Mucosa of rectum (tissue), 2 donors: ENCODE measurements around the gene CIDEB.

Experiments
- H3K27ac ChIP-seq, 2 donors: one replicate each; pipeline ENCODE4 v1.7.0; 2013; ENCODE audit warnings: inconsistent platforms in 2 of 2, low read depth in 2 of 2, low read length in 2 of 2
- H3K27me3 ChIP-seq, 2 donors: one replicate each; pipeline ENCODE4 v1.7.0; 2013; ENCODE audit warnings: low read length in 2 of 2; ENCODE audit not compliant: control insufficient read depth in 2 of 2, insufficient read depth in 2 of 2
- H3K36me3 ChIP-seq, 2 donors: one replicate each; pipeline ENCODE4 v1.7.0; 2013; ENCODE audit warnings: low read length in 2 of 2; ENCODE audit not compliant: control insufficient read depth in 2 of 2, insufficient read depth in 2 of 2
- H3K4me1 ChIP-seq, 2 donors: one replicate each; pipeline ENCODE4 v1.7.0; 2013; ENCODE audit warnings: low read length in 2 of 2, mild to moderate bottlenecking in 1 of 2; ENCODE audit not compliant: control insufficient read depth in 2 of 2, insufficient read depth in 2 of 2
- H3K4me3 ChIP-seq, 2 donors: one replicate each; pipeline ENCODE4 v1.7.0; 2013; ENCODE audit warnings: low read length in 2 of 2
- H3K9ac ChIP-seq, 2 donors: one replicate each; pipeline ENCODE4 v1.7.0; 2013; ENCODE audit warnings: low read length in 2 of 2, low read depth in 1 of 2, mild to moderate bottlenecking in 1 of 2
- H3K9me3 ChIP-seq, 2 donors: one replicate each; pipeline ENCODE4 v1.7.0; 2013; ENCODE audit warnings: low read length in 2 of 2; ENCODE audit not compliant: control insufficient read depth in 2 of 2
- donor health status: healthy.
- donor health status: Normal muscosa, but diverticular disease.

The CIDEB gene

GRCh38 chr14:24291446-24292117 is 16.2 kb downstream of the CIDEB start:
- Histone ChIP-seq H3K9ac (no peak overlapping the region), H3K36me3 (peaks cover 41 to 50% of the 10 kb centered on the region in 2 donors), H3K4me1 (no peaks in the 10 kb centered on the region), H3K9me3 (no peaks in the 10 kb centered on the region), H3K27ac (no peak overlapping the region), H3K27me3 (no peaks in the 10 kb centered on the region), H3K4me3 (no peak overlapping the region)

- H3K9ac ChIP-seq = no peak overlapping the region
- no peak overlapping the region for H3K4me3 ChIP-seq
- peaks cover 34 to 42% of the 10 kb centered on the region in 2 donors for H3K36me3 ChIP-seq
- H3K4me1 ChIP-seq = no peaks in the 10 kb centered on the region
- no peaks in the 10 kb centered on the region for H3K27me3 ChIP-seq
- H3K9me3 ChIP-seq = no peaks in the 10 kb centered on the region
- H3K27ac ChIP-seq = no peak overlapping the region
These were observed 17.0 kb downstream of the CIDEB start for GRCh38 chr14:24290746-24291145.

- H3K27ac ChIP-seq = no peak overlapping the region
- H3K27me3 ChIP-seq = no peaks in the 10 kb centered on the region
- peaks cover 30 to 36% of the 10 kb centered on the region in 2 donors for H3K36me3 ChIP-seq
- H3K9me3 ChIP-seq = no peaks in the 10 kb centered on the region
- H3K4me3 ChIP-seq = no peak overlapping the region
- H3K4me1 ChIP-seq = no peaks in the 10 kb centered on the region
- no peak overlapping the region for H3K9ac ChIP-seq
These were observed 18.0 kb downstream of the CIDEB start for GRCh38 chr14:24289649-24290280.

- Histone ChIP-seq H3K9ac (no peak overlapping the region), H3K4me1 (no peaks in the 10 kb centered on the region), H3K36me3 (peaks cover 23 to 25% of the 10 kb centered on the region in 2 donors), H3K9me3 (no peaks in the 10 kb centered on the region), H3K27ac (no peak overlapping the region), H3K27me3 (no peaks in the 10 kb centered on the region), H3K4me3 (no peak overlapping the region)
These were observed 20.8 kb downstream of the CIDEB start for GRCh38 chr14:24286996-24287395.

GRCh38 chr14:24285351-24285750 is 22.4 kb downstream of the CIDEB start:
- Histone ChIP-seq H3K36me3 (peaks cover 9 to 12% of the 10 kb centered on the region in 2 donors), H3K9me3 (no peaks in the 10 kb centered on the region), H3K9ac (no peak overlapping the region), H3K4me3 (no peak overlapping the region), H3K4me1 (no peaks in the 10 kb centered on the region), H3K27me3 (no peaks in the 10 kb centered on the region), H3K27ac (no peak overlapping the region)

- H3K4me1 ChIP-seq = no peaks in the 10 kb centered on the region
These were observed 23.2 kb downstream of the CIDEB start for GRCh38 chr14:24284501-24285035.

GRCh38 chr14:24283796-24284460 is 23.8 kb downstream of the CIDEB start:
- Histone ChIP-seq H3K4me1 (no peaks in the 10 kb centered on the region), H3K9me3 (no peaks in the 10 kb centered on the region), H3K9ac (no peak overlapping the region), H3K36me3 (no peaks in the 10 kb centered on the region), H3K27ac (no peak overlapping the region), H3K4me3 (no peak overlapping the region), H3K27me3 (no peaks in the 10 kb centered on the region)

More at GRCh38 chr14:24284501-24285035, 23.2 kb downstream of the CIDEB start:
- Histone ChIP-seq H3K27me3 (no peaks in the 10 kb centered on the region), H3K9me3 (no peaks in the 10 kb centered on the region), H3K9ac (no peak overlapping the region), H3K27ac (no peak overlapping the region), H3K4me3 (no peak overlapping the region), H3K36me3 (peaks cover 1 to 4% of the 10 kb centered on the region in 2 donors)

- Histone ChIP-seq H3K4me3 (no peak overlapping the region), H3K27me3 (no peaks in the 10 kb centered on the region), H3K27ac (no peak overlapping the region), H3K4me1 (peaks cover 0 to 4% of the 10 kb centered on the region in 2 donors), H3K36me3 (no peaks in the 10 kb centered on the region), H3K9ac (no peak overlapping the region), H3K9me3 (no peaks in the 10 kb centered on the region)
These were observed 25.0 kb downstream of the CIDEB start for GRCh38 chr14:24282736-24283135.

- H3K27ac ChIP-seq = no peak overlapping the region
- no peak overlapping the region for H3K4me3 ChIP-seq
- peaks cover 0 to 8% of the 10 kb centered on the region in 2 donors for H3K4me1 ChIP-seq
- H3K9ac ChIP-seq = no peak overlapping the region
- no peaks in the 10 kb centered on the region for H3K9me3 ChIP-seq
- no peaks in the 10 kb centered on the region for H3K36me3 ChIP-seq
- H3K27me3 ChIP-seq = no peaks in the 10 kb centered on the region
These were observed 26.1 kb downstream of the CIDEB start for GRCh38 chr14:24281636-24282035.
